Peyer's patch (tissue), 4 donors: ENCODE measurements around the gene ACRV1.

Source experiments
- POLR2A ChIP-seq, 2 donors: fragments of 450-650 bp; IDR thresholded peaks; one replicate each; pipeline ENCODE4 v1.5.1; 2017; ENCODE audit warnings: antibody characterized with exemption in 2 of 2, mild to moderate bottlenecking in 2 of 2, moderate library complexity in 2 of 2
- TF ChIP-seq, protein P1 (sequence below), 6 experiments: fragments of 450-650 bp in 4 of 6; fragments of 200-600 bp in 2 of 6; sonication (generic) in 1 of 6; IDR thresholded peaks; one replicate each; pipeline ENCODE4 v1.5.1; 2017 to 2019; ENCODE audit warnings: antibody characterized with exemption in 6 of 6, mild to moderate bottlenecking in 3 of 6, moderate library complexity in 1 of 6

DNA sequence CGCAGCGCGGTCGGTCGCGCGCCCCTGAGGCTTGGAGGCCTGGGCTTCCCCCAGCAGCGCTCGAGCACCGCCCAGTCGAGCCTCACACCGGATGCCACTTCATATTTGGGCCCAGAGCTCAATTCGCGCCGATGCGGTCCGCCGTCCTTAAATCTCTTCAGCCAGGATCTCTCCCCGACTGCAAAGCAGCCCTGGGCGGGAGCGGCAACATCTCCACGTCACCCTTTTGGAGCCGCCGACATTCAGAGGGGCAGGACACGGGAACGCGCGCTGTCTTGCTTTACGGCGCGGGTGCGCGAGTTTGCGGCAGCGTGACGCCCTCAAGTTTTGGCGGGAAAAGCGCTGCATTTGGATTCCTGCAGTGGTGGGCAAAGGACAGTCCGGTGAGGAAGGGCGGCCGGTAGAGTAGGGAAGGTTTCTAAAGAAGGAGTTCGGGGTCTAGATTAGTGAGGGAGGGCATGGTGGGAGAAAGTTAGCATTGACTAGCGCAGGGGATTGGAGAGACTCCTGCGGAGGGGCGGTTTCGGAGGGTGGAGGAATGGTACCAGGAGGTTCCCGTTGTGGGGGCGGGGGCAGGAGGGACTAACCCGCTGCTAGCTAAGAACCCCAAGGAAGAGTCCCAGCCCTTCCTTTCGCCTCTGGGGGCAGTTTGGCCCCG lies 54.9 kb downstream of the ACRV1 start:
- TF ChIP-seq, protein P1, sequence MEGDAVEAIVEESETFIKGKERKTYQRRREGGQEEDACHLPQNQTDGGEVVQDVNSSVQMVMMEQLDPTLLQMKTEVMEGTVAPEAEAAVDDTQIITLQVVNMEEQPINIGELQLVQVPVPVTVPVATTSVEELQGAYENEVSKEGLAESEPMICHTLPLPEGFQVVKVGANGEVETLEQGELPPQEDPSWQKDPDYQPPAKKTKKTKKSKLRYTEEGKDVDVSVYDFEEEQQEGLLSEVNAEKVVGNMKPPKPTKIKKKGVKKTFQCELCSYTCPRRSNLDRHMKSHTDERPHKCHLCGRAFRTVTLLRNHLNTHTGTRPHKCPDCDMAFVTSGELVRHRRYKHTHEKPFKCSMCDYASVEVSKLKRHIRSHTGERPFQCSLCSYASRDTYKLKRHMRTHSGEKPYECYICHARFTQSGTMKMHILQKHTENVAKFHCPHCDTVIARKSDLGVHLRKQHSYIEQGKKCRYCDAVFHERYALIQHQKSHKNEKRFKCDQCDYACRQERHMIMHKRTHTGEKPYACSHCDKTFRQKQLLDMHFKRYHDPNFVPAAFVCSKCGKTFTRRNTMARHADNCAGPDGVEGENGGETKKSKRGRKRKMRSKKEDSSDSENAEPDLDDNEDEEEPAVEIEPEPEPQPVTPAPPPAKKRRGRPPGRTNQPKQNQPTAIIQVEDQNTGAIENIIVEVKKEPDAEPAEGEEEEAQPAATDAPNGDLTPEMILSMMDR (IDR thresholded peaks at IDR 0.05) = no peak
- peak; percentile 63 to 78 for TF ChIP-seq POLR2A (IDR thresholded peaks at IDR 0.05)
